GM12872 (cell line): Measurements from ENCODE around the gene SH3BP5L.
A peak's percentile ranks its signal among the peaks of the same experiment; 100 is the strongest.

Experiments used
- TF ChIP-seq, protein P1 (sequence below): IDR thresholded peaks from 3 replicates; pipeline ENCODE4 v1.5.1; 2011; ENCODE audit warnings: low read depth, mild to moderate bottlenecking, low read length, moderate library complexity; ENCODE audit not compliant: insufficient read depth

The SH3BP5L gene

DNA sequence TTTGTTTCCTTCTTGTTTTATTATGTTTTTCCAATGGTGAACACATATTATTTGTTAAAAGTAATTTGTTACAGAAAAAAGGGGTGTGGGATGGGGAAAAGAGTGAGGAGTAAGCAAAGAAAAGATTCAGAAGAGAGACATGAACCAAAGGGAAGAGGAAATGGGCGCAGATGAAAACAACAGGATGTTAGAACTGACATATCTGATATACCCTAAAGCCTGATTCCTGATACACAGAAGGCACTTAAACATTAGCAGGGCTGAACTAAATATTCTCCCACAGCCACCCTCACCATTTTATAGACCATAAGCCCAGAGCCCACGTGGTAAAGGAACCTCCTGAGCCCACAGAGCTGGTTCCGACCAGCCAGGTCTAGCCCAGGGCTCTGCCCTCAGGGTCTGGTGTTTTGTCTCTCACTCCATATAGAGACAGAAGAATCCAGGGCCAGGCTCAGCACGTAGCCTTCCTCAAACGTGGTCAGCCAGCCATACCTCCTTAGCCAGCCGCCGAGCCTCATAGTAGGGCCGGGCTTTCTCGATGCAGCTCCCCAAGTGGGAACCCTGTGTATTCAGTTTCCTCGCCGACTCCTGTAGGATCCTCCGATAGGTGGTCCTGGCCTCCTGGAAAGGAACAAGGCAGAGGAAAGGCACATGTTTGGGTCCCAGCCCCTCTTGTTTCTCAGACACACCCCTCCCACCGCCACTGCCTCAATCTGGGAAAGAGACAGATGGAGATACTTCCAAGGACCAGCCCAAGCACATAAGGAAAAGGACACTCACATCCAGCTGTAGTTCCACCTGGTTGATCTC is 9.5 kb downstream of the SH3BP5L start:
- TF ChIP-seq, protein P1, sequence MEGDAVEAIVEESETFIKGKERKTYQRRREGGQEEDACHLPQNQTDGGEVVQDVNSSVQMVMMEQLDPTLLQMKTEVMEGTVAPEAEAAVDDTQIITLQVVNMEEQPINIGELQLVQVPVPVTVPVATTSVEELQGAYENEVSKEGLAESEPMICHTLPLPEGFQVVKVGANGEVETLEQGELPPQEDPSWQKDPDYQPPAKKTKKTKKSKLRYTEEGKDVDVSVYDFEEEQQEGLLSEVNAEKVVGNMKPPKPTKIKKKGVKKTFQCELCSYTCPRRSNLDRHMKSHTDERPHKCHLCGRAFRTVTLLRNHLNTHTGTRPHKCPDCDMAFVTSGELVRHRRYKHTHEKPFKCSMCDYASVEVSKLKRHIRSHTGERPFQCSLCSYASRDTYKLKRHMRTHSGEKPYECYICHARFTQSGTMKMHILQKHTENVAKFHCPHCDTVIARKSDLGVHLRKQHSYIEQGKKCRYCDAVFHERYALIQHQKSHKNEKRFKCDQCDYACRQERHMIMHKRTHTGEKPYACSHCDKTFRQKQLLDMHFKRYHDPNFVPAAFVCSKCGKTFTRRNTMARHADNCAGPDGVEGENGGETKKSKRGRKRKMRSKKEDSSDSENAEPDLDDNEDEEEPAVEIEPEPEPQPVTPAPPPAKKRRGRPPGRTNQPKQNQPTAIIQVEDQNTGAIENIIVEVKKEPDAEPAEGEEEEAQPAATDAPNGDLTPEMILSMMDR = no peak

DNA sequence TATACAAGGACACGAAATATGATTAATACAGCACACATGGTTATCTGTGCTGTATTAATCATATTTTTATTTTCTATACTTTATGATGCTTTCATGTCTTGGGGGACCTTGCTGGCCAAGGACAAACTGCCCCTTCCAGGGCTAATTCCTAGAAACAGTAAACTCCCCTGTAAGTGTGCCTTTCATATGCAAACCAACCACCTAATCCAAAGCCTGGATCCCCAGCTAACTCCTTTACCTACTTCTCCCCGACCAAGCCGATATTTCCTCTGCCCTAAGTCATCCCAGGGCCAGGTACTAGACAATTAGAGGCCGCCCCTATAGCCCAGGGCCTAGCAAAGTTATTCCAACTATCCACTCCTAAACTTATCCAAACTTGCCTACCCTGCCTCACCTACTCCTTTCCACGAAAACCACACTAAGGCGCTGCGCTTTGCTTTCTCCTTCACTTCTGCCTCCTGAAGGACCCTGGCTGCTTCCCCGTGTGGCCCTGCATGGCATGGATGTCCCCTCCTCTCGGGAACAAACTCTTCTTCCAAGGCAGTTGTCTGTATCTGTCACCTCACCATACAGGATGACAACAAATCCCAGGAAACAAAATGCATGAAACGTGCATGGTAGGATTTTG is 10.2 kb downstream of the SH3BP5L start:
- TF ChIP-seq, protein P1 = no peak

DNA sequence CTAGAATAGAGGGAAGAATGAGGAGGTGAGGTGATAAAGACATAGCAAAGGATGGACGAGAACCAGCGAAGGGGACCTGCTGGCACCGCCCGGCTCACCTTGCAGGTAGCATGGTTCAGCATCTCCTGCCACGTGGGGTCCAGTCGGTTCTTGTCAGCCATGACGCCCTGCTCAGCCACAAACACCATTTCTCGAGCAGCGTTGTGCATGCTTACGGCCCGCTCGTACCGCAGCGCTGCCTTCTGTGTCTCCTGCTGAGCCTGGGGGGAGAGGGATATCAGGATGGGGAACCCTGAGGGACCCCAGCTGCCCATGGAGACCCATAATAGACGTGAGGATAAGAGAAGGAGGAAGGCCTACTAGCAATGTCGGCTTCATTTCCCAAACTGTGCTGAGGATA is 11.4 kb downstream of the SH3BP5L start:
- TF ChIP-seq, protein P1 = no peak

DNA sequence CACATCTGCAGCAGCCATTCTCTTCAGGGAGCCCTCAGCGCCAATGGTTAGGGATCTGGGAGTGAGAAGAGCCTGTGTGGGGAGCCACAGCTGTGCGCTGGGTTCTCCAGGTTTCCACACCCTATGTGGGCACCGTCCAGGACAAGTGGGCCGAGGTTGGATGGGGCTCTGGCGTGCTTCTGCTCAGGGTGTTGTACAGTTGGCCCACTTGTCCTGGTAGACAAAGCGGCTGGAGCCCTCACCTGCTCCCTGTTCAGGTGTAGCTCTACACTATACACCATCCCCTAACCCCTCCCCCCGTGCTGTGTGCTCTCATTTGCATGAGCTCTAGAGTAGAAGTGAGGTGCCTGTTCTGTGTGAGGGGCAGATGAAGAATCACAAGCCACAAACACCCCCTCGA is 12.2 kb downstream of the SH3BP5L start:
- TF ChIP-seq, protein P1 = no peak

DNA sequence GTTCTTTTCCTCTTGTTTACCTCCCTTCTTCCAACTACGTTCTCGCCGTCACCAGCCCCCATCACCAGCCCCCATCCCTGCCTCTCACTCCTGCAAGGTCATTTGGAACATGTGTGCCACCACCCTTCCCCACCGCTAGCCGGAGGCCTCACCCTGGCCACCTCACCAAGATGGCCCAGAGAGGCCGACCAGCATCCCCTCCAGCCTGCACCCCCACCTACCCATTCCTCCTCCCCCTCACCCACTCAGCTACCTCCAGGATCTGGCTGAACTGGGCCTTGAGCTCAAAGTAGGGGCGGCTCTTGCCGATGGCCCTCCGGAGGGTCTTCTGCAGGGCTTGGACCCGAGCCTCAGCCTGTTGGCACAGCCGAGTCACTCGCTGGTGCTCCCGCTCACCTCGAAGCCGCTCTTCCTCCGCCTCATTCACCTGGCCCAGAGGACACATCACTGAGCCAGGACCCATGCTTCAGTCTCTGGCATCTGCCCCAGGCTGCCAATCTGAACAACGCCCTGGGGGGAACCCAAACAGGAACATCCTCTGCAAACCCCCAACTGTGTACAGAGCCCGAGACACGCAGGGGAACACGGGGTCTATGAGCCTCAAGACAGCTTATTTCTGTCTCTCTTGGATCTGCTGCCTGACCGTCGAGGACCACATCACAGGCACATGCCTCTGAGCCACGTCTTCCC is 12.8 kb downstream of the SH3BP5L start:
- TF ChIP-seq, protein P1 = no peak

DNA sequence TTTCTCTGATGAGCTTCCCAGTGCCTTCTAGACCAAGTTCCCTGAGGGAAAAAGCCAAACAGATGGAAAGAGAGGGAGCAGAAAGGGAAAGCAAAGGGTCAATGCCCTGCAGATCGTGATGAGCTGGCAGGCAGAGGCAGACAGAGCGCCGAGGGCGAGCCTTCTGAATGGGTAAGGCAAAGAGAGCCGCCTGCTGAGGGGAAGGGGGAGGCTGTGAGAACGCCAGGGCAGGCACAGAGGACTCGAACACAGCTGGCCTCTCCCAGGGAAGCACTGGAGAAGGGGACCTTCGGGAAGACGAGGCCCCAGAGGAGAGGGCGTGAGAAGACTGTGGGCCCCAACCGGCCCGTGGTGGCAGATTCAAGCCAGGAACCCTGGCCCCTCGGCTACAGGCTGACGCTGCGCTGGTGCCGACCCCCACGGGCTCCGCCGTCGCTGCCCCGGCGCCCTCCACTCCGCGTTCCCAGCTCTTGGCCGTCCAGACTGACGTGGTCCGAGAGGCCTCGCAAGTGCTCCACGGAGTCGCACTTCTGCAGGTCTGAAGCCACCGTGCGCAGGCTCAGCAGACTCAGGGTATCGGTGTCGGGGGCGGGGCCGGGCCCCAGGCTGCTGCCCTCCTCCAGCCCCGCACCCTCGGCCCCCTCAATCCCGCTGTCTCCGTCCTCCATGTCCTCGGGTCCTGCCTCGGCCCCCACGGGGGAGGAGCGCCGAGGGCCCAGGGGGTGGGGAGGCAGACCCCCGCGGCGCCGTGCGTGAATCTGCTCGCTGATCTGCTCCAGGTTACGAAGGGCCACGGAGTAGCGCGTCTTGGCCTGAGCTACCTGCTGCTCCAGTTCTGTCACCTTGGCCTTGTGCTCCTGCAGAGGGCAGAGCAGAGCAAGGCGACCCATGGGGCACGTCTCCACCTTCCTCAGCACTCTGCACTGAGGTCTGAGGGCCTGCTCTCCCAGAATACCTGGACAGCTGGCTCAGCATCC is 13.9 kb downstream of the SH3BP5L start:
- TF ChIP-seq, protein P1 = peak; percentile 15; the same call in 1 of the 3 replicates
